ENCODE data around the gene WSB1.

- TF ChIP-seq, protein P1, sequence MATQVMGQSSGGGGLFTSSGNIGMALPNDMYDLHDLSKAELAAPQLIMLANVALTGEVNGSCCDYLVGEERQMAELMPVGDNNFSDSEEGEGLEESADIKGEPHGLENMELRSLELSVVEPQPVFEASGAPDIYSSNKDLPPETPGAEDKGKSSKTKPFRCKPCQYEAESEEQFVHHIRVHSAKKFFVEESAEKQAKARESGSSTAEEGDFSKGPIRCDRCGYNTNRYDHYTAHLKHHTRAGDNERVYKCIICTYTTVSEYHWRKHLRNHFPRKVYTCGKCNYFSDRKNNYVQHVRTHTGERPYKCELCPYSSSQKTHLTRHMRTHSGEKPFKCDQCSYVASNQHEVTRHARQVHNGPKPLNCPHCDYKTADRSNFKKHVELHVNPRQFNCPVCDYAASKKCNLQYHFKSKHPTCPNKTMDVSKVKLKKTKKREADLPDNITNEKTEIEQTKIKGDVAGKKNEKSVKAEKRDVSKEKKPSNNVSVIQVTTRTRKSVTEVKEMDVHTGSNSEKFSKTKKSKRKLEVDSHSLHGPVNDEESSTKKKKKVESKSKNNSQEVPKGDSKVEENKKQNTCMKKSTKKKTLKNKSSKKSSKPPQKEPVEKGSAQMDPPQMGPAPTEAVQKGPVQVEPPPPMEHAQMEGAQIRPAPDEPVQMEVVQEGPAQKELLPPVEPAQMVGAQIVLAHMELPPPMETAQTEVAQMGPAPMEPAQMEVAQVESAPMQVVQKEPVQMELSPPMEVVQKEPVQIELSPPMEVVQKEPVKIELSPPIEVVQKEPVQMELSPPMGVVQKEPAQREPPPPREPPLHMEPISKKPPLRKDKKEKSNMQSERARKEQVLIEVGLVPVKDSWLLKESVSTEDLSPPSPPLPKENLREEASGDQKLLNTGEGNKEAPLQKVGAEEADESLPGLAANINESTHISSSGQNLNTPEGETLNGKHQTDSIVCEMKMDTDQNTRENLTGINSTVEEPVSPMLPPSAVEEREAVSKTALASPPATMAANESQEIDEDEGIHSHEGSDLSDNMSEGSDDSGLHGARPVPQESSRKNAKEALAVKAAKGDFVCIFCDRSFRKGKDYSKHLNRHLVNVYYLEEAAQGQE (IDR thresholded peaks at IDR 0.05): peak; percentile 76
- TF ChIP-seq CTCF (IDR thresholded peaks at IDR 0.05; ENCODE audit: low read depth, low read length, missing input control): peak; percentile 99
- TF ChIP-seq, protein P2, sequence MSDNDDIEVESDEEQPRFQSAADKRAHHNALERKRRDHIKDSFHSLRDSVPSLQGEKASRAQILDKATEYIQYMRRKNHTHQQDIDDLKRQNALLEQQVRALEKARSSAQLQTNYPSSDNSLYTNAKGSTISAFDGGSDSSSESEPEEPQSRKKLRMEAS (IDR thresholded peaks at IDR 0.05): no peak
- TF ChIP-seq ATF3 (IDR thresholded peaks at IDR 0.05): peak; percentile 86
- TF ChIP-seq TAF1 (conservative IDR thresholded peaks at IDR 0.05): no peak
- no peak for TF ChIP-seq EGR1 (IDR thresholded peaks at IDR 0.05; ENCODE audit: low read depth in 2 of 2)
- TF ChIP-seq RXRA (IDR thresholded peaks at IDR 0.05): peak in 1 of 2 donors; percentile 47
- TF ChIP-seq JUND (IDR thresholded peaks at IDR 0.05): peak; percentile 92 to 97
- TF ChIP-seq RAD21 (IDR thresholded peaks at IDR 0.05): peak; percentile 63 to 68
- peak in 1 of 2 donors; percentile 43 for TF ChIP-seq GABPA (IDR thresholded peaks at IDR 0.05 in 1 of 2, conservative IDR thresholded peaks at IDR 0.05 in 1 of 2)
- no peak for TF ChIP-seq ZBTB33 (IDR thresholded peaks at IDR 0.05)
Measured at GRCh38 chr17:27353461-27354050, 59.6 kb downstream of the WSB1 start.

Data from liver (tissue), 3 donors.